Stimulated activated CD8-positive, alpha-beta memory T cell treated with anti-CD3 and anti-CD28 coated beads, Interleukin-12 subunit alpha, Interleukin-12 subunit beta, amount 100 ng/mL, for 1 hour (primary cell): ENCODE data around the gene ADGRB2.
"Not testable (repeated sequence)": the region's sequence is repeated elsewhere in the genome, so short reads cannot be mapped to it uniquely, and the experiment has no call there.

Source experiments
- DNase-seq: peaks from one replicate; pipeline ENCODE4 v3.0.0-alpha.2; 2020; ENCODE audit warnings: low read depth

Gene ADGRB2

DNA sequence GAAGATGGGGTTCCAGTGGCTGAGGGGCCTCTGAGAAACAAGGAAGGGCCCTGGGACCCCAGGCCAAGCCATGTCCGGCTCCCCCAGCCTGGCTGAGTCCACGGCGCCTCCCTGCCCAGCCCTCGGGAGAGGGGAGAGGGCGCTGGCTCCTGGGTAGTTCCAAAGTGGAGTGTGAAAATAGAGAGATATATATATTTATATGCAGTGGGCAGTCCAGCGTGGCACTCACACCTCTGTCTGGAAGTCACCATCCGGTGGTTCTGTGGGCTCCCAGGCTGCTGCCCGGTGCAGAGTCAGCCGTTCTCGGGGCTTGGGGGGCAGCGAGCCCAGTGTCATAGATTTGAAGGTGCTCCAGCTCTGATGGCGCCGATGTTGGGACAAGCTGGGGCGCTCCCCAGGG, 36.9 kb downstream of the ADGRB2 start:
- DNase-seq = no peak

- no peak for DNase-seq
Measured at GRCh38 chr1:31726715-31727114, 37.4 kb downstream of the ADGRB2 start.

DNA sequence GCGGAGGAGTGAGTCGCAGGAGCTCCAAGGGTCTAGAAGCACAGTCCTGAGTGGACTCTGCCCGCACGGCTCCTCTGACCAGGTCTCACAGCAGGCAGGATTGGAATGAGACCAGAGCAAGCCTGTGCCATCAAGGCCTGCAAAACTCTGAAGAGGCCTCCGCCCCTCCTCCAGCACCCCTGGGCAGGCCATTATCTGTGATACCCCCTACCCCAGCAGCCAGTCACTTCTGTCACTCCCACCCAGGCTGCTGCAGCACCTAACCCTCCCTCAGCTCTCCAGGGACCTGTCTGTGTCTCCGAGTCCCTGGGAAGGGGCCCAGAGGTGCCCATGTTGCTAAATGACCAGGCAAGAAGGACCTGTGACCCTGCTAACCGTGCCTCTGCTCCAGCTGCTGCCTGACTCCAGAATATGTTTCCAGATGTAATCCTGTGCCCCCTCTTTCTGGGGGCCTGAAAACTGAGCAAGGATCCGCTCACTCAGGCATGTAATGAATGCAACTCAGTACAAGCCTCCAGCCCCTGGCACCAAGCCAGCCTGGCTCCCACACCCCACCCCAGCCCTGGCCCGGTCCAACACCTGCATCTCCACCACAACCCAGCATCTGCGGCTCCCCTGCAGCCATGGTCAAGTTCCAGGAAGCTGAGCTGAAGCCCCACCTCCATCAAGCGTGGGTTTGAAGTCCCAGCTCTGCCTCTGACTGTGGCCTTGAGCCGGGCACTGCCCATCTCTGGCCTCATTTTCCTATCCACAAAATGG, 38.2 kb downstream of the ADGRB2 start:
- DNase-seq = no peak

DNA sequence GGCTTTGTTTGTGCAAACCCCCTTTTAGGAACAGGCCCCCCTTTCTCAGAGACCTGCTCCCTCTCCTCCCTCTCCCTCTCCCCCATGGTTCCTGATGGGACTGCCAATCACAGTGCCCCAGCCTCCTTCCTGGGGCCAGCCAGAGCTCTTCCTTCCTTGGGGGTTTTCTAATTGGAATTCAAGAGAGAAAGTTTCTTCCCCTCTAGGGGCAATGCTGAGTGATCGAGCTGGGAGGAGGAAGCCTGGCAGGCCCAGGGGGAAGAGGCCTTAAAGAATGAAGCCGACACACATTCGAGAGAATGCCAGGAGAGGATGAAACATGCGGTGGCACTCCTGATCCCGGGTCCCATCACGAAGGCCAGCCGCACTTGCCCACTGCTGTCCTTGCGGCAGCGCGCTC, 39.0 kb downstream of the ADGRB2 start:
- no peak for DNase-seq

GRCh38 chr1:31723828-31724359, 40.2 kb downstream of the ADGRB2 start:
- DNase-seq = no peak

DNA sequence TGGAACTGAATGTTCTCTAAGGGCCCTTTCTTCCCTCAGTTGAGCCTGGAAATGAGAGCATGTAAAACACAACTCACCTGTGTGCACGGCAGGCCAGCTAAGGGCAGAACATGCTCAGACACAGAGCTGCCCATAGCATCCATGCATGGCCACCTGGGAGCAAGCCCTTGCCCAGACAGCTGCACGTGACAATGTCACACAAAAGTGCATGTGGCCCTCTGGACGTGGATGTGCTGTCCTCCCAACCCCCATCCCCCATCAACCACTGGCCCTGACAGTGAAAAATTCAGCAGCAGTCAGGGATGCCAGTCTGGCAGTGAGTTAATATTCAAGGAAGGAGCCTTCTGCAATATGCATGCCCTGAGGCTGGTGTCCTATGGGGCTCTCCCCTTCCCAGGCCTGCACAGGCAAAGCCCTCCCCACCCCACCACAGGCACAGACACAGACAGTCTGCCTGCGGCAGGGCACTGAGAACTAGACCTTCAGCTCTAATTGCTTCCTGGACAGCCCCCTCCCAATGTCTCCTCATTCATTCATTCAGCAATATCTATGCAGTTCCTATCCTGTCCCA, 45.7 kb downstream of the ADGRB2 start:
- no peak for DNase-seq

GRCh38 chr1:31717341-31717740, 46.8 kb downstream of the ADGRB2 start:
- DNase-seq = no peak

DNA sequence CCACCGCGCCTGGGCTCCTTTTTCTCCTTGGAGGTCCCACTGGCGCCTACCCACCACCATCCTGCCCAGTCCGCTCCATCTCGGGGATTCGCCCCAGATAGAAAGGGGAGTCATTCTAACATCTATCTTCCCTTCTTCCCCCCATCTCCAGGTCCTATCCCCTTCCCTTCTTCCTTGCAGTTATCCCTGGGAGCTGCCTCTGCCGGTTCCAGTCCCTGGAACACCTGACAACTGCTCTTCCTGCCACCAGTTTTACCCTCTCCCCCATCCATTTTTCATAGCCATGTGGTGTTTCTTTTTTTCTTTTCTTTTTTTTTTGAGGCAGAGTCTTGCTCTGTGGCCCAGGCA, 48.3 kb downstream of the ADGRB2 start:
- DNase-seq = no peak

DNA sequence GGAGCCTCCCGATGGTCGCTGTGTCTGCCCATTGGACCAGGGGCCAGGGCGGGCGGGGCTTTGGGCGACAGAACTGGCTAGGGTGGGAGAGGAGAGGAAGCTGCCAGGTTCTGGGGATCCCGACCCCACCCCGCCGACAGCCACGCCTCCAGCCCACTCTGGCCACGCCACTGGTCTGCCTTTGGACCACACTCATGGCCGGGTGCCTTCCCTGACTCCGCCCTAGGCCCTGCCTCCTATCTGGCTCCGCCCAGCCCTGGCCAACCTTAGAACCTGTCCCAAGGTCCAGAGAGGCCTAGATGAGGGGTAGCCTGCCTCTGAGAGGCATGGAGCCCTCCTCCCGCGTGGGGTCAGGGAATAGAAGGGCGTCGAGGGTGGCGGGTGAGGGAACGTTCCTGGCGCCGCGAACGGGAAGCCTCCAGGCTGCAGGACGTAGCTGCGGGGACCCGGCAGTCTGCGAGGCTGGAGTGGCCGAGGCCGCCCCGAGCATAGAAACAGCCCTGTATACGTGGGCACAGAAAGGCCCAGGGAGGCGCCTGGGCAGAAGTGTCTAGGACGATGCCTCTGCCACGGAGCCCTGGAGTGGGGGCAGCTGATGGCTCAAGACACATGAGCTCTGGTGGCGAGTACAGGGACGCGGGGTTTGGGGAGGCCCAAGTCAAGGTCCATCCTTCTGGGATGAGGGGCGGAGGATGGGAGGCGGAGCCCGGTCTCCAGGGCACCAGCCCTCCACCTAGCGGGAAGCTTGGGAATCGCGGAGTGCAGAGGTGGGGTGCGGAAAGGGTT, 48.9 kb downstream of the ADGRB2 start:
- DNase-seq = no peak

- DNase-seq = no peak
Measured at GRCh38 chr1:31714442-31715086, 49.6 kb downstream of the ADGRB2 start.

DNA sequence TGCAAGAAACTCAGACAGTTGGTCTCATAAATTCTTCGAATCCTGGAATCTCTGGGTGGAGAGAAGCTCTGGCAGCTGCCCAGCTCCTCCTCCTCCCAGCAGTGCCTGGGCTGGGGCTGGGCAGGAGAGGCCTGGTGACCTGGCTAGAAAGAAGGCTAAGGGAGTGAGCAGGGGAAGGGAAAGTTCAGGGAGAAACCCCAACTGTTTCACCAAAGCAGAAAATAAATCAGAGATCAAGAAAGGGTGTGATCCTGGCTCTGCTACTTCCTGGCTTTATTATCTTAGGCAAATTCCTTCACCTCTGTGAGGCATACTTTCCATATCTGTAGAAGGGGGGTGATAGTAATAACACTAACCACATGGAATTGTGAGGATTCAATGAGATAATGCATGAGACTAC, 51.5 kb downstream of the ADGRB2 start:
- no peak for DNase-seq

- no peak for DNase-seq
Measured at GRCh38 chr1:31712068-31712467, 52.1 kb downstream of the ADGRB2 start.

DNA sequence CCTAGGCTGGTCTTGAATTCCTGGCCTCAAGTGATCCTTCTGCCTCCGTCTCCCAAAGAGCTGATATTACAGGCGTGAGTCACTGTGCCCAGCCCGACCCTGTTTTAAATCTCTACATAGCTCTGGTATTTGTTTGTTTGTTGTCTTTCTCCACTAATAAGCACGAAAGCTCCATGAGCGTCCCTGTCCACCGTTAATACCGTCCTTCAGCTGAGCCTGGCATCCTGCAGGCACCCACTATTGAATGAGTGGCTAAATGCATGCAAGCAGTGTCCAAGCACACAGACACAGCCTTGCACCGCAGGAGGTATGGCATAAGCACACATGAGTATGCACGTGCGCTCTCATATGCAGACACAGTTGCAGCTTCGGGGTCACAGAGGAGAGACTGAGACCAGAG, 55.8 kb downstream of the ADGRB2 start:
- DNase-seq = no peak

GRCh38 chr1:31707711-31708110, 56.4 kb downstream of the ADGRB2 start:
- no peak for DNase-seq

- DNase-seq = not testable (repeated sequence)
Measured at GRCh38 chr1:31707059-31707600, 57.0 kb downstream of the ADGRB2 start.

DNA sequence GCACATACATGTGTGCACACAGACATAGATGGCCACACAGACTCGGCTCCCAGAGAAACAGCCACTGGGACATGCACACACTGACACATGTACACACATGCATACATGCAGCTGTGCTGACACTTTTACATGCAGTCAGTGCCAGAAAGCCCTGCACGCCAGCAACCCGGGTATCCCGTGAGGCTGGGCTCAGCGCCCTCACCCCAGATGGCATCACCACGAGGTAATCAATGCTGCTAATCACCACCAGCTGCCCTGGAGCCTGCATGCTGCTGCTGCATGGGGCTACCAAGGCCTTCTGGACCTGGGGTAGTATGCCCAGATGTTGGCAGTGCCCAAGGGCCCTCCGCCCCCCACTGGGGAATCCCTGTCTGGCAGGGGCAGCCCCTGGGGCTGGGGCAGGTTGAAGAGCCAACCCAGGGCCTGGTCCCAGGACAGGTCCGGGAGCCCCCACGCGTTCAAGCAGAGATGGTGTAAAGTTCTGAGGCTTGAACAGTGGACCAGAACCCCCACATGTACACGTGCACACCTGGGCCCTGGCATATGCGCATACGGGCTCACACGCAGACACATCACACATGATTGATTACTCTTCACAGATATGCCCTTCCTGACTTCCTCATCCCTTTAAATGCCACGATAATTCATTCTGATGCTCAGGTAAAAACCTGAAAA, 57.6 kb downstream of the ADGRB2 start:
- no peak for DNase-seq

DNA sequence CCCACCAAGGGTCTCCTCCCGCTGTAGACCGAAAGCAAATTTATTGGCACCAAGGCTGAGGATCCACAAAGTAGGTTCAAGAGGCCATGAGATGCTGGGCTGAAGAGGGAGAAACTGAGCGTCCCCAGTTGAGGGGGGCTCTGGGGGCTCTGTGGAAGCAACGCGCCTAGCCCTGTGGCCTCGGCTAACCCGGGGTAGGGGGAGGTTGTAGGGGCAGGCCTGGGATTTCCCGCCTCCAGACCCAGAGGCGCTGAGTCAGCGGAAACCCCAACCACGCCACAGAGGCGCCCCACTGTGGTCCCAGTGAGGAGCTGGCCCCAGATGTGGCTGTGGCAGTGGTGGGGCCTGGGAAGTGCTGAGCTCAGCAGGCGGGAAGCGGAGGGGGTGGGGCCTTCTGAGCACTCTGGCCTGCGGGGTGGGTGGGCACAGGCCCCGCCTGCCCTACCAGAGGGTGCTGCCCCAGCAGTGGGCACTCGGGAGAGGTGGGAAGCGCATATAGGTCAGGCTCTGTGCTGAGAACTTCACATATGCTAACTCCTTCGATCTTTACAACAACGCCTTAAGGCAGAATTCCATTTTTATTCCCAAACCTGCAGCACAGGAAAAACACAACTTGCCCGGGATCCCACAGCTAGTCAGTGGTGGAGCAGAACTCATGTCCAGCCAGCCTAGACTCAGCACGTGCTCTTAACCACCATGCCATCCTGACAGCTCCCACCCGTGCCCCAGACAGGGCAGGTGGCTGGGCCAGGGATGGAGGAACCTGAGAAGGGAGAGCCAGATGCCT, 58.9 kb downstream of the ADGRB2 start:
- DNase-seq = peak; percentile 50

- DNase-seq = no peak
Measured at GRCh38 chr1:31704271-31705079, 59.7 kb downstream of the ADGRB2 start.

DNA sequence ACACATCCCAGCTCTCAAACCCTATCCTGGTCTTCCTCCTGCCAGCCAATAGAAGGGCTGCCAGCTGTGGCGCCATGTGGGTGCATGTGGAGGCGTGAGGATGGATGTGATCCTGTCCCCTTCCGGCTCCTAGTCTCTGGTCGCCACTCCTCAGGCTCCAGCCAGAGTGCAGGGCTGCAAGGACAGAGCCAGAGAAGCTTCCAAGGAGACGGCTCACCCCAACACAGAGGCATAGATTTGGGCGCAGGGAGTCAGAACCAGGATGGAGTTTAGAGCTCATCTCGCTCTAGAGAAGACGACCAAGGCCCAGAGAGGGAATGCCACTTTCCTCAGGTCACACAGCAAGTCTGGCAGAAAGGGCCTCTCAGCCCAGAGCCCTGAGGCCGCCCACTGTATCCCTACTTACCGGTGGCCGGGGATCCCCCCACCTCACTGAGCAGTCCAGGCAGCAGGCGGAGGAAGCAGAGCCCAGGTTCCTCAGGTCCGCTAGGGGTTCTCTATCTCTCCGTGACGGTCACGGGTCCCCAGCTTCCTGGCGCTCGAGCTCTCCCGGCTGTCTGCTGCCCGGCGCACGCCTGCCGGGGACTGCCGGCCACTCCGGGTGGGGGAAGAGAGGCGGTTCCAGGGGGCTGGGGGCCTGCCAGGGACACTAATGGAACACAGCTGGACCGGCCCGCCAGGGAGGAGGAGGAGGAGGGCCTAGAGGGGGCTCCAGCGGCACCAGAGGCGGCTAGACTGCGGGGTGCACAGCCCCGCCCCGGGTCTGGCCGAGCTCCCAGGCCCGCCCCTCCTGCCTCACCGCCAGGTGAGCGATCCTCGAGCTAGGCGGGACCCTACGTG, 60.5 kb downstream of the ADGRB2 start, which contains the start of gene COL16A1:
Gene COL16A1 (minus strand): TSS at position 587 of the 840 bp plus-strand sequence. CDS start 1,824 bp downstream, outside the sequence.
- no peak for DNase-seq
